Body of pancreas (tissue), 4 donors: Measurements from ENCODE around the gene GGCT.

Experiments
- POLR2A ChIP-seq, 3 donors: fragments of 450-650 bp; IDR thresholded peaks; one replicate each; pipeline ENCODE4 v1.6.1; 2016; ENCODE audit warnings: antibody characterized with exemption in 3 of 3, mild to moderate bottlenecking in 2 of 3
- TF ChIP-seq, protein P1 (sequence below), 7 experiments: fragments of 450-650 bp in 4 of 7; fragments of 200-600 bp in 3 of 7; sonication (generic) in 3 of 7; IDR thresholded peaks; one replicate each; pipeline ENCODE4 v1.5.1; 2016 to 2019; ENCODE audit warnings: antibody characterized with exemption in 7 of 7

DNA sequence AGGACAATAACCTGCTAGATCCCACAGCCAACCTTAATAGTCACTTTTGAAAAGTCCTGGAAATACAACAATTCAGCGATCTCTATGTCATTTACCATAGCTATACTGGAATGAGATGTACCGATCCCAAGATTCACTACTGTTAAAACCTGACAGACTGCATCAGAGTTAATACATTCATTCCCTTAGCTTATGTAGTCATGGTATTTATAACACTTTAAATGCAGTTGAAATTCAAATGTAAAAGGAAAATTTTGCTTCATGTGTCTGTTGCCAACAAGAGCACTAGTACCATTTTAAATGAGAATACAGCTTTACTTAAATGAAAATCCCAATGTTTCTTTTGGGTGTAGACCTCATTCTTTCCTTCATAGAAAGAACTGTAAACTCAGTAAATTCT is 11.1 kb upstream of the GGCT start:
- TF ChIP-seq, protein P1, sequence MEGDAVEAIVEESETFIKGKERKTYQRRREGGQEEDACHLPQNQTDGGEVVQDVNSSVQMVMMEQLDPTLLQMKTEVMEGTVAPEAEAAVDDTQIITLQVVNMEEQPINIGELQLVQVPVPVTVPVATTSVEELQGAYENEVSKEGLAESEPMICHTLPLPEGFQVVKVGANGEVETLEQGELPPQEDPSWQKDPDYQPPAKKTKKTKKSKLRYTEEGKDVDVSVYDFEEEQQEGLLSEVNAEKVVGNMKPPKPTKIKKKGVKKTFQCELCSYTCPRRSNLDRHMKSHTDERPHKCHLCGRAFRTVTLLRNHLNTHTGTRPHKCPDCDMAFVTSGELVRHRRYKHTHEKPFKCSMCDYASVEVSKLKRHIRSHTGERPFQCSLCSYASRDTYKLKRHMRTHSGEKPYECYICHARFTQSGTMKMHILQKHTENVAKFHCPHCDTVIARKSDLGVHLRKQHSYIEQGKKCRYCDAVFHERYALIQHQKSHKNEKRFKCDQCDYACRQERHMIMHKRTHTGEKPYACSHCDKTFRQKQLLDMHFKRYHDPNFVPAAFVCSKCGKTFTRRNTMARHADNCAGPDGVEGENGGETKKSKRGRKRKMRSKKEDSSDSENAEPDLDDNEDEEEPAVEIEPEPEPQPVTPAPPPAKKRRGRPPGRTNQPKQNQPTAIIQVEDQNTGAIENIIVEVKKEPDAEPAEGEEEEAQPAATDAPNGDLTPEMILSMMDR (IDR thresholded peaks at IDR 0.05) = no peak
- no peak for TF ChIP-seq POLR2A (IDR thresholded peaks at IDR 0.05)
